GM18505 (cell line): ENCODE results near the gene CDK19.
"Not testable (repeated sequence)": the region's sequence is repeated elsewhere in the genome, so short reads cannot be mapped to it uniquely, and the experiment has no call there.

Experiments used
- ATAC-seq: cut with Tn5 transposase; IDR thresholded peaks from one replicate; pipeline ENCODE4 v1.9.1; 2021; ENCODE audit not compliant: unreplicated experiment
- POLR2A ChIP-seq: IDR thresholded peaks from 4 replicates; pipeline ENCODE4 v1.6.1; 2011; ENCODE audit warnings: borderline replicate concordance; ENCODE audit not compliant: insufficient read depth, insufficient read length; ENCODE audit errors: extremely low read depth

CDK19 gene

DNA sequence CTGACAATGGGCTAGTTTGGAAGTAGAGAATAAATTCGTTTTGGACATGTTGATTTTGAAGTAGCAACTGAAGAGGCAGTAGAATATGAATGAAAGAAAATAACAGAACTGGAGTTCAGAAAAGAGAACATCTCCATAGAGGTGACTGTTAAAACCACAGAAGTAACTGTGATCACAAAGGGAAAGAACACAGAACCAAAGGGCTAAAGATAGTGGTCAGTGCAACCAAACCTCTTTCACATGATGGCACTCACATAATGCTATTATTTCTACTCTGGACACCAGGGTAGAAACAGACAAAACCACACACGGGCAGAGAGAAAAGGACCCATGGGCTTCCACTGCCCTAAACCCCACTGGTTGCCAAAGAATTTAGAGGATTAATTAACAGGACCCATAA lies 58.5 kb downstream of the CDK19 start:
- TF ChIP-seq POLR2A: no peak
- ATAC-seq: no peak

DNA sequence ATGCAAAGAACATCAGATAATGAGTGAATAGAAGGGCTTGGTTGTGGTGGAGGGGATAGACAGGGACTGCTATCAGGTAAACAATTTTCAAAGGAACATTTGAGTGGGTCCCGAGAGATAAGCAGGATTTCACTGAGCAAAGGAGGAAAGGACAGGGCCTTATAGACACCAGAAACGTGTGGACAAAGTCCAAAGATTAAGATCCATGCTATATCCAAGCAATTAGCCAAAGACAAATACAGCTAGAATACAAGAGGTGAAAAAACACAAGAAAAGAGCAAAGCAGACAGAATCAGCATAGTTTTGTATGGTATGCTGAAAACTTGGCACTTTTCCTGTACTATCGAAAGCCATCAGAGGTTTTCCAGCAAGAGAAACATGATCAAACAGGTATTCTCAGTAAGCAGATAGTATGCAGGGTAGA lies 59.8 kb downstream of the CDK19 start:
- no peak for TF ChIP-seq POLR2A
- no peak for ATAC-seq

- ATAC-seq: not testable (repeated sequence)
These were observed 61.2 kb downstream of the CDK19 start for GRCh38 chr6:110753936-110754668.

DNA sequence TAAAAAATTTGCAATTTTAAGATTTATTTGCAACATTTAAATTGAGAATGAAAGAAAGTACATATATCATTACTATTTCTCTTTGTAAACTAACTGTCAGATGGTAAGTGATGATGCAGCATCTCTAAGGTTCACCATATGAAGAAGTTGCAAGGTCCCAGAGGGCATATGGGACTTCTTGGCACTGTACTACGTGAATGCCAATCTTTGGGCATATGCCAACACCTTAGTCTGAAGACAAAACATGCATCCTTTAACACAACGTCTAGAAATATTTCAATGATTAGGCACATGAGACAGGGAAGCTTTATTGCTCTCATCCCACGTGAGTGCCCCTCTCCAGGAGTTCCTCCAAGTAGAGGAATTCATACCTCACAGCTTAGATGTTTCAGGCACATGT lies 66.8 kb downstream of the CDK19 start:
- TF ChIP-seq POLR2A: no peak
- ATAC-seq: no peak

GRCh38 chr6:110746680-110747079 lies 68.6 kb downstream of the CDK19 start:
- TF ChIP-seq POLR2A: no peak
- no peak for ATAC-seq

DNA sequence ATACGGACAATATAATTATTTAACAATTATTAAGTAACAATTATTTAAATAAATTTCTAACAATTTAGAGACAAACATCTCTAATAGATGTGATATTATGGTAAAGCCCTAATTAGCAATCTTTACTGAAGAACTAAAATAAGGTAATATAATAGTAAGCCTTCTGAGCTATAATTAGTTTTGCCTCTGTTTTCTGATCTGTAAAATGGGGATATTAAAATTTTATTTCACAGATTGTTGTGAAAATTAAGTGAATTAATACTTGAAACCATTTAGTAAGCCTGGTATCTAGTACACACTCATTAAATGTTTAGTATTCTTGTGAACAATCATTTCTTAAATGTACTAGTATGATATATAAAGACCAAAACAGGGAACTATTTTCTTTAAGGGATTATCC lies 70.3 kb downstream of the CDK19 start:
- no peak for TF ChIP-seq POLR2A
- no peak for ATAC-seq

GRCh38 chr6:110742552-110742951 lies 72.7 kb downstream of the CDK19 start:
- not testable (repeated sequence) for ATAC-seq

DNA sequence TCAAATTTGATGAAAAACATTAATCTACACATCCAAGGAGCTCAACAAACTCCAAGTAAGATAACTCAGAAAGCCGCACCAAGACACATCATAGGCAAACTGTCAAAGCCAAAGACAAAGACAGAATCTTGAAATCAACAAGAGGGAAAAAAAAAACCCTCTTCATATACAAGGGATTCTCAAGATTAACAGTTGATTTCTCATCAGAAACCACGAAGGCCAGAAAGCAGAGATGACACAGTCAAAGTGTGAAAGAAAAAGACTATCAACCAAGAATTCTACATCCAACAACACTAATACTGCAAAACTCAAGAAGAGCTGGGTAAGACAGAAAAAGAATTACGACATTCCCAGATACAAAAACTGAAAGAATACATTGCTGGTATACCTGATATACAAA lies 73.8 kb downstream of the CDK19 start:
- TF ChIP-seq POLR2A: no peak
- no peak for ATAC-seq

DNA sequence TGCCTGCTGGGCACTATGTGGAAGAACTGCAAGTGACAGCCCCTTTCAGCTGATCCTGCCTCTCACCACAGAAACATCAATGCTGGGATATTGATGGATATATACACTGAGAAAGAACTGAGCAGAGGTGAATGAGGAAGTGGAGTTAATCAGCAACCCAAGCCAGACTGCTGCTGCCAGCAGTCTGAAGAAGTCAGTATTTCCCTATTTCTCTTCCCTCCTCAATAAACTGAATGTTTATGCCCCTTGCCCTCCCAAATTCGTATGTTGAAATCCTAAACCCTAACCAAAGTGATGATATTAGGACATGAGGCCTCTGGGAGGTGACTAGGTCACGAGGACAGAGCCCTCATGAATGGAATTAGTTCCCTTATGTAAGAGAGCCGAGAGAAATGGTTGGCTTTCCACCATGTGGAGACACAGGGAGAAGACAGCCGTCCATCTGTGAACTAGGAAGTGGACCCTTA lies 76.3 kb downstream of the CDK19 start:
- ATAC-seq: no peak
- TF ChIP-seq POLR2A: no peak

GRCh38 chr6:110735666-110736065 lies 79.6 kb downstream of the CDK19 start:
- no peak for ATAC-seq
- TF ChIP-seq POLR2A: no peak

DNA sequence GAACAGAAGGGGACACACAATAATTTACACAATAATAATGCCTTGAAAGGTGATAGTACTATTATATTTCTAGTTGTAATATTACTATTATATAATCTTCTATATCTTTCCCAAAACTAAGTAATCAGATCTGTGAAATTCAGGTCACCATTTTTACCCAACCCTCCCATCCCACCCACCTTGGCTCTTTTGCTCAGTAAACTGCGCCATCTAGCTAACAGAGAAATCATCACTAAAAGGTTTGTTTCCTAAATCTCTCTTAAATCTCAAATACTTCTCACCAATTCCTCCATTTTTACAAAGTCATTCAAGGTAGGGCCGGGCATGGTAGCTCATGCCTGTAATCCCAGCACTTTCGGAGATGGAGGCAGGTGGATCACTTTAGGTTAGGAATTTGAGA lies 83.4 kb downstream of the CDK19 start:
- ATAC-seq: no peak
- TF ChIP-seq POLR2A: no peak

GRCh38 chr6:110731196-110731595 lies 84.1 kb downstream of the CDK19 start:
- TF ChIP-seq POLR2A: no peak
- no peak for ATAC-seq

DNA sequence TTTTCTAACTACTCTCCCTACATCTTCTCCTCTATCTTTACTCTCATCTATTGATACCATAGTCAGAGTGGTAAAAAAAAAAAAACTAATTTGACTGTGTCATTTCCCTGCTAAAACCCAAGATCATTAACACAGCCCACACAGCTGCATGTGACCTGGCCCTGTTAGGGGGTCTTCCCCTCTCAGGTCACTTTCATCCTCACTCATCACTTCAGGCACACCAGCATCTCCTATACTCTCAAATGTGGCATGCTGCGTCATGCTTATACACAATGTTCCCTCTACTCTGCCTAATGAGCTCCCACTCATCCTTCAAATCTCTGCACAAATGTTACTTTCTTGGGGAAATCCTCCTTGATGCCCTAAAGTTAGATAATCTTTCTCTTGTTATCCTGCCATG lies 86.8 kb downstream of the CDK19 start:
- ATAC-seq: peak; percentile 68
- no peak for TF ChIP-seq POLR2A

- ATAC-seq: no peak
- no peak for TF ChIP-seq POLR2A
These were observed 92.3 kb downstream of the CDK19 start for GRCh38 chr6:110723017-110723416.

- no peak for TF ChIP-seq POLR2A
These were observed 95.2 kb downstream of the CDK19 start for GRCh38 chr6:110720066-110720465.

GRCh38 chr6:110719601-110720000 lies 95.7 kb downstream of the CDK19 start:
- ATAC-seq: not testable (repeated sequence)

More at GRCh38 chr6:110720066-110720465, 95.2 kb downstream of the CDK19 start:
- ATAC-seq: no peak
